ENCODE data around the gene SPATC1L. TPM values are rescaled to one million over a fixed set of nuclear protein-coding genes. Genes with fewer than 3 reads are reported as not detected.

Gene SPATC1L
- total RNA-seq, 4 donors from 2014 or later = 1.1 to 9.4 (median 1.9) TPM

GRCh38 chr21:46207006-46207919 lies 23.0 kb upstream of the SPATC1L start:
- TF ChIP-seq CTCF (IDR thresholded peaks at IDR 0.05; ENCODE audit: low read depth) = no peak

GRCh38 chr21:46206163-46207005 lies 22.1 kb upstream of the SPATC1L start:
- TF ChIP-seq CTCF (IDR thresholded peaks at IDR 0.05; ENCODE audit: low read depth) = no peak

- TF ChIP-seq CTCF (IDR thresholded peaks at IDR 0.05; ENCODE audit: low read depth) = no peak
Measured at GRCh38 chr21:46205766-46206162, 21.5 kb upstream of the SPATC1L start.

- TF ChIP-seq CTCF (IDR thresholded peaks at IDR 0.05; ENCODE audit: low read depth) = no peak
Measured at GRCh38 chr21:46205166-46205565, 20.9 kb upstream of the SPATC1L start.

GRCh38 chr21:46203203-46203600 lies 18.9 kb upstream of the SPATC1L start:
- TF ChIP-seq CTCF (IDR thresholded peaks at IDR 0.05; ENCODE audit: low read depth) = no peak

GRCh38 chr21:46202592-46203202 lies 18.4 kb upstream of the SPATC1L start:
- no peak for TF ChIP-seq CTCF (IDR thresholded peaks at IDR 0.05; ENCODE audit: low read depth)
